Left lung (tissue), 10 donors: ENCODE measurements around the gene CUX1. TPM values are rescaled to one million over a fixed set of nuclear protein-coding genes. Genes with fewer than 3 reads are reported as not detected.

Experiments used
- ATAC-seq: fragments of 200-7000 bp; cut with Tn5 transposase; one replicate; pipeline ENCODE4 v1.9.1; 2020; ENCODE audit warnings: moderate library complexity
- DNase-seq, 4 donors: peaks; one replicate each; pipeline ENCODE4 v3.0.0-alpha.2; 2013 to 2020
- H3K27ac ChIP-seq, 2 donors: fragments of 200-600 bp; sonication (generic) in 1 of 2; one replicate each; pipeline versions ENCODE4 v1.5.0 to v1.8.0; 2020 to 2021
- H3K27me3 ChIP-seq, 2 donors: fragments of 200-600 bp; sonication (generic) in 1 of 2; one replicate each; pipeline versions ENCODE4 v1.5.0 to v1.8.0; 2020 to 2021
- H3K36me3 ChIP-seq, 2 donors: fragments of 200-600 bp; sonication (generic) in 1 of 2; one replicate each; pipeline versions ENCODE4 v1.5.0 to v1.8.0; 2020 to 2021
- H3K4me1 ChIP-seq, 2 donors: fragments of 200-600 bp; one replicate each; pipeline ENCODE4 v1.8.0; 2021
- H3K4me3 ChIP-seq, 2 donors: fragments of 200-600 bp; sonication (generic) in 1 of 2; one replicate each; pipeline versions ENCODE4 v1.5.0 to v1.8.0; 2020 to 2021; ENCODE audit warnings: mild to moderate bottlenecking in 1 of 2
- H3K9me3 ChIP-seq, 2 donors: fragments of 200-600 bp; sonication (generic) in 1 of 2; one replicate each; pipeline versions ENCODE4 v1.5.0 to v1.8.0; 2020 to 2021
- intact Hi-C, 2 donors: fragments of 100-400 bp; cut with DNase I; formaldehyde crosslinking; loops; one replicate each; pipeline versions ENCODE4 v1.11.2 to v1.14.2; 2022
- polyA plus RNA-seq, 6 donors: library from polyadenylated mRNA; unstranded; fragments of 120-200 nt; gene quantifications; one replicate each; pipeline ENCODE4 v1.2.1, GENCODE V29; 2013; ENCODE audit not compliant: insufficient read length in 6 of 6
- total RNA-seq, 2 donors: library from RNA; stranded (reverse); fragmentation: NEBNext Ultra II Directional; extraction: Animal tissue kit (Norgen Biotek cat#: 25700); gene quantifications; one replicate each; pipeline ENCODE4 v1.2.1, GENCODE V29; 2021
- TF ChIP-seq, protein P1 (sequence below), 2 donors: fragments of 200-600 bp; sonication (generic) in 1 of 2; IDR thresholded peaks; one replicate each; pipeline versions ENCODE4 v1.5.0 to v1.8.0; 2021; ENCODE audit warnings: antibody characterized with exemption in 2 of 2
- donor health status: DM: no; HTN: yes; CAD: no.
- donor health status: DM: no; HTN: no; CAD: no.

CUX1 gene
- total and polyA plus RNA-seq, 8 donors, result 86.4 to 157 (median 96.4) TPM

DNA sequence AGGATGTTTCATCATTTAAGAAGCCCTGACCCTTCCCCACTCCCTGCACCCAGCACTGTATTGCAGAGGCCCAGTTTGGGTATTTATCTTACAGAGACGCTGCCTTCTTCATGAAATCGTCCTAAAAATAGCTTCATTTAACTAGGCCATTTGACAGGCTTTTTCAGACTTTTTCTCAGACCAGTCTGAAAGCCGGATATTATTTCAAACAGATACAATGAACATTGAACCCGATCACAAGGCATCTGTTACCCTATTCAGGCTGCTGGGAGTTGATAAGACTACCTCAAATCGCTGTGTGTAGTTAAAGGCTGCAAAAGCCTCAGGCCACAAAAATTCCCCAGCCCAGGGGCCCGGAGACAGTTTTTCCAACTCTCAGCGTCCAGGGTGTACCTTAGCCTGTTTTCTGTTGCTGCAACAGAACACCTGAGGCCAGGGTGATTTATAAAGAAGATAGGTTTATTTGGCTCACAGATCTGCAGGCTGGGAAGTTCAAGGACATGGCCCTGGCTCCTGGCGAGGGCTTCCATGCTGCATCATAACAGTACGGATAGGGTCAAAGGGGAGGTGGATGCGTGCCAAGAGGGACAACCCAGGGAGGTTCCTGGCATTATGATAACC lies 338.5 kb downstream of the CUX1 start:
- Histone ChIP-seq H3K27ac (no peak overlapping the region), H3K4me3 (no peak overlapping the region), H3K27me3 (no peaks in the 10 kb centered on the region), H3K36me3 (peaks cover 0 to 57% of the 10 kb centered on the region in 2 donors), H3K4me1 (no peaks in the 10 kb centered on the region), H3K9me3 (no peaks in the 10 kb centered on the region)
- TF ChIP-seq, protein P1, sequence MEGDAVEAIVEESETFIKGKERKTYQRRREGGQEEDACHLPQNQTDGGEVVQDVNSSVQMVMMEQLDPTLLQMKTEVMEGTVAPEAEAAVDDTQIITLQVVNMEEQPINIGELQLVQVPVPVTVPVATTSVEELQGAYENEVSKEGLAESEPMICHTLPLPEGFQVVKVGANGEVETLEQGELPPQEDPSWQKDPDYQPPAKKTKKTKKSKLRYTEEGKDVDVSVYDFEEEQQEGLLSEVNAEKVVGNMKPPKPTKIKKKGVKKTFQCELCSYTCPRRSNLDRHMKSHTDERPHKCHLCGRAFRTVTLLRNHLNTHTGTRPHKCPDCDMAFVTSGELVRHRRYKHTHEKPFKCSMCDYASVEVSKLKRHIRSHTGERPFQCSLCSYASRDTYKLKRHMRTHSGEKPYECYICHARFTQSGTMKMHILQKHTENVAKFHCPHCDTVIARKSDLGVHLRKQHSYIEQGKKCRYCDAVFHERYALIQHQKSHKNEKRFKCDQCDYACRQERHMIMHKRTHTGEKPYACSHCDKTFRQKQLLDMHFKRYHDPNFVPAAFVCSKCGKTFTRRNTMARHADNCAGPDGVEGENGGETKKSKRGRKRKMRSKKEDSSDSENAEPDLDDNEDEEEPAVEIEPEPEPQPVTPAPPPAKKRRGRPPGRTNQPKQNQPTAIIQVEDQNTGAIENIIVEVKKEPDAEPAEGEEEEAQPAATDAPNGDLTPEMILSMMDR (IDR thresholded peaks at IDR 0.05), result no peak
- intact Hi-C loops, result no loop called here
- DNase-seq, result peak in 1 of 4 donors; percentile 10
- ATAC-seq, result no peak

DNA sequence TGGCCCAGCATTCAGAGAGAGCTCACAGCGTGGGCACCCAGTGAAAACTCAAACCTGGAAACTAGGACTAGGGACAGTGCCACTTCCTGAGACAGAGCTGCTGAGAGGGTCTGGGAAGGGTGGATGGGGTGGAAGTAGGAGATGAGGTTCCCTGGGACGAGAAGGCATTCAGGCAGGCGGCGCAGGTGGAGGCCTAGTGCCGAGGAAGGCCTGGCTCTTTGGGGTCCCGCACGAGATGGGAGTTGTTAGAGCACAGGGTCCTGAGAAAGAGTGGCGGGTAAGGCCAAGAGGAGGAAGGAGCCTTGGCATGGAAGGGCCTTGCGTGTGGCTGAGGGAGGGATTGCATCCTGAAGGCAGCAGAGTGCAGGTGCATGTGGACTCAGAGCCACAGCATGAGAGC lies 339.4 kb downstream of the CUX1 start:
- H3K36me3 ChIP-seq, result peaks cover 0 to 66% of the 10 kb centered on the region in 2 donors
- ATAC-seq, result no peak
- no peak overlapping the region for H3K27ac ChIP-seq
- no peaks in the 10 kb centered on the region for H3K4me1 ChIP-seq
- TF ChIP-seq, protein P1 (IDR thresholded peaks at IDR 0.05), result no peak
- H3K4me3 ChIP-seq, result no peak overlapping the region
- DNase-seq, result peak in 1 of 4 donors; percentile 51
- H3K9me3 ChIP-seq, result no peaks in the 10 kb centered on the region
- intact Hi-C loops, result no loop called here
- H3K27me3 ChIP-seq, result no peaks in the 10 kb centered on the region

DNA sequence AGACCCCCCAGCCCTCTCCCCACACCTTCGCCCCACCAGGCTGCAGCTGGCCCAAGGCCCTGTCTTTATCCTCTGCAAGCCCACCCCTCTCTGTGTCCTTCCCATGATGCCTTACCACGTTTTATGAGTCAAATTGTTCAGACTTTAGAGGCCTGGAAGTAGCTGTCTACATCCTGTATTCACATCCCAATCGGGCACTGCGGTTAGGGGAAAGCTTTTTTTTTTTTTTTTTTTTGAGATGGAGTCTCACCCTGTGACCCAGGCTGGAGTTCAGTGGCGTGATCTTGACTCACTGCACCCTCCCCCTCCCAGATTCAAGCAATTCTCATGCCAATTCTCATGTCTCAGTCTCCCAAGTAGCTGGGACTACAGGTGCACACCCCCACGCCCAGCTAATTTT lies 347.7 kb downstream of the CUX1 start:
- DNase-seq (peak in 1 of 4 donors; percentile 15), ATAC-seq (no peak)
- Histone ChIP-seq H3K27me3 (no peaks in the 10 kb centered on the region), H3K4me1 (peaks cover 0 to 5% of the 10 kb centered on the region in 2 donors), H3K27ac (no peak overlapping the region), H3K36me3 (peaks cover 0 to 64% of the 10 kb centered on the region in 2 donors), H3K4me3 (no peak overlapping the region), H3K9me3 (no peaks in the 10 kb centered on the region)
- TF ChIP-seq, protein P1 (IDR thresholded peaks at IDR 0.05), result no peak
- intact Hi-C loops, result no loop called here

DNA sequence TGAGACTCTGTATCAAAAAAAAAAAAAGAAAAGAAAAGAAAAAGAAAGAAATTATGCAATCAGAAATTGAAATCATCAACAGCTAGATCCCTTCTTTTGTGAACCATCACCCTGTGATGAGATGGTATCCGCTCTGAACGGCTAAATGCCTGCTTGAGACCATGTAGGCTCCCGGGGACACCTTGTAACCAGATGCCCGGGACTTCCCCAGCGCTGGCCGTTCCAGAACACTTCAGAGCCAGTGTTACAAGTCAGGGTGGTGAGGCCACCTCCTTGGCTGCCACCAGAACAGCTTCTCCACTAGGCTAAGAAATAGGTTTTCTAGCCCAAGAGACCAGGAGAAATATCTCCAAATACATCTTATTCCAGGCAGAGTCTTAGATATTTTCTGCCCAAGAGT lies 349.8 kb downstream of the CUX1 start:
- DNase-seq (peak in 1 of 4 donors; percentile 26), ATAC-seq (no peak)
- Histone ChIP-seq H3K27me3 (no peaks in the 10 kb centered on the region), H3K9me3 (no peaks in the 10 kb centered on the region), H3K36me3 (peaks cover 0 to 66% of the 10 kb centered on the region in 2 donors), H3K4me3 (no peak overlapping the region), H3K27ac (no peak overlapping the region), H3K4me1 (peaks cover 0 to 5% of the 10 kb centered on the region in 2 donors)
- TF ChIP-seq, protein P1 (IDR thresholded peaks at IDR 0.05), result no peak
- intact Hi-C loops, result no loop called here

DNA sequence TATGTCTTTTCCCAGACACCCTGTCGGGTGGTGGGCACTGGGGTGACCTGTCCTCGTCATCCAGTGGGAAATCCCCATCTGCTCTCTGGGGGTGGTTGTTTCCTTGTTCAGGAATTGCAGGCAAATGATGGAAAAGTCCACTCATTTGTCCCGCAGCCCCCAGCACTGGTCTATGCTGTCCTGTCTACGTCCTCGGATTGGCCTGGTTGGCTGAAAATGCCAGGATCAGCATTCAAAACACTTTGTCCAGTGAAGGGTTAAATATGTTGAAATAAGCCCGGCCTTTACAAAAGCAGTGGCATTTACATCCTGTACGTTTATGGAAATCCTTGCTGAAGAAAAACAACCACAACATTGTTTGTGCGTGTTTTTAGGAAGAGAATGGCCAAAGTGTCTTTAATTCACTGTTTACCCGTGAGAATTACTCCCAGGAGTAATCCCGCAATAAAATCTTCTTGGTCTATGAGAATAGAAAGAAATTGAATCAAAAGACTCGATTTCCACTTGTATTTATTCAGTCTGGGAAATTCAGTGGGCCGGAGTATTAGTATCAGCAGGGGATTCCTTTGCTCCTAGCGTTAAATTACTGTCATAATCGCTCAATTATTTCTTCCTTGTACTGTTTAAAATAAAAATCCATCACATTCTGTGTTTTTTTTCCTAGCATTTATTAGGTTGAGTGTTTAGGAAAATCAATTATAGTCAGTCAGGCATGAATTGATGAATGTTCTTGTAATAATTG lies 352.4 kb downstream of the CUX1 start:
- Histone ChIP-seq H3K36me3 (peaks cover 0 to 64% of the 10 kb centered on the region in 2 donors), H3K9me3 (no peaks in the 10 kb centered on the region), H3K4me1 (peaks cover 0 to 5% of the 10 kb centered on the region in 2 donors), H3K27me3 (no peaks in the 10 kb centered on the region), H3K27ac (no peak overlapping the region), H3K4me3 (no peak overlapping the region)
- TF ChIP-seq, protein P1 (IDR thresholded peaks at IDR 0.05), result no peak
- ATAC-seq (no peak), DNase-seq (peak in 1 of 4 donors; percentile 21)
- intact Hi-C loops, result no loop called here
